ENCODE data around the gene TBC1D1.
"Not testable (repeated sequence)": the region's sequence is repeated elsewhere in the genome, so short reads cannot be mapped to it uniquely, and the experiment has no call there.

Gene TBC1D1

DNA sequence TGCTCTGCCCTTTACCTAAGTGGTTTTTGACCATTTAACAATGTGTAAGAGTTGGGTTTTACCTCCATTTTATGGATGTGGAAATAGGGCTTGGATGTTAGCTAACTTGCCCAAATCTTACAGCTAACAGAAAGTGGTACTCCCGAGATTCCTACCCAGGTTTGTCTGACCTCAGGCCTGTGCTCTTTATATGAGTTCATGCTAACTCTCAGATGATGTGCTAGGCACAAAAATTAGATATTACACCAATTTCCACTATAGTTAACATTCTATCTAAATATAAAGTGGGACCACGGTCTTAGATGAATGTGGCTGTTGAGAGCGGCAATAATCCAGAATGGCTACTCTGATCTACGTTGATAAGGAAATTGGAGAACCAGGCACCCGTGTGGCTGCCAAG, 69.2 kb downstream of the TBC1D1 start, which contains the start of gene PTTG2:
TSS of gene PTTG2 (plus strand) at position 301 of the 400 bp plus-strand sequence. CDS start at position 338, 37 bp downstream.
- DNase-seq (ENCODE audit: low read depth in 4 of 4, low spot score in 1 of 4): no peak

DNA sequence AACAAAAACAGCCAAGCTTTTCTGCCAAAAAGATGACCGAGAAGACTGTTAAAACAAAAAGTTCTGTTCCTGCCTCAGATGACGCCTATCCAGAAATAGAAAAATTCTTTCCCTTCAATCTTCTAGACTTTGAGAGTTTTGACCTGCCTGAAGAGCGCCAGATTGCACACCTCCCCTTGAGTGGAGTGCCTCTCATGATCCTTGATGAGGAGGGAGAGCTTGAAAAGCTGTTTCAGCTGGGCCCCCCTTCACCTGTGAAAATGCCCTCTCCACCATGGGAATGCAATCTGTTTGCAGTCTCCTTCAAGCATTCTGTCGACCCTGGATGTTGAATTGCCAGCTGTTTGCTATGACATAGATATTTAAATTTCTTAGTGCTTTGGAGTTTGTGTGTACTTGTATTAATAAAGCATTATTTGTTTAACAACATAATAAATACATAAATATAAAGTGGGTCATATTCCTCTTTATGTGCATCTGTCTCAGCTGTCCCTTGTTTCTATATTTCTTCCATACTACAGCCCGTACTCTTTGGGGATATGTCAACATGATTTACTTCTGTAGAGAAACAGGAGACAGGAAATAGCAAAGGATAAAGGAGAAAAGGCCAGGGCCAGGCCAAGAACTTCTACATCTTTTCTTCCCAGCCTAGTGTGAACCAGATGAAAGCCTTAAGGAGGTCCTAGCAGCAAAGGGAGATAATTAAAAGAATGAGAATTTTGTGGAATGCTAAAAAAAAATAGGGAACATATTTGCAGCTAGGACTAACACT, 70.0 kb downstream of the TBC1D1 start:
- DNase-seq (ENCODE audit: low read depth in 4 of 4, low spot score in 1 of 4): no peak

DNA sequence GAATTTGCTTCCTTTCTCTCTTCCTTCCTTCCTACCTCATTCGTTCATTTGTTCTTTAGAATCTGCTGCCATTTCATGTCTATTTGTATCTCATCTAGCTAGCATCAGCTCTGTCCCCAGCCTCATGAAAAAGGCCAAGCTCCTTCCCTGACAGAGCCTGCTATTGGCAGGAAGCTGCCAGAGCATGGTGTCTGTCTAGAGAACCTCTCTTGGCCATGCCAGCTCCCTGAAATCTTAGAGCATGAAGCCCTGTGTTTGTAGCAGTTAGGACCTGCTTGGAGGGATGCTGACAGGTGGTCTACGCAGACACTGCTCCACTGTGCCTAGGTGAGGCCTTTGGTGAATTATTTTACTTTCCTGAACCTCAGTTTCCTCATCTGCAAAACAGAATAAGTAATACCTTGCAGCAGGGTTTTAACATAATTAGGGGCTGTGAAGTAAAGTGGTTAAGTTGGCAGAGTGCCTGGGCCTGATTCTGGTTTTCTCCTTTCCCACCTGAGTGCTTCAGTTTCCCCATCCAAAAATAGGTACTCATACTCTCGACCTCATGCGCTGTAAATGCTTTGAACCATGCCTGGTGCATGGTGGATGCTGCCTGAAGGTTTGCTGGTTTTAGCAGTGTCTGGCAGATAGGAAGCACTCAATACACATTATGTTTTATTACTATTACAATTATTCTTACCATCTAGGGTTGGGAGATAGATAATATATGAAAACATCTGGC, 74.0 kb downstream of the TBC1D1 start:
- no peak for DNase-seq (ENCODE audit: low read depth in 4 of 4, low spot score in 1 of 4)

DNA sequence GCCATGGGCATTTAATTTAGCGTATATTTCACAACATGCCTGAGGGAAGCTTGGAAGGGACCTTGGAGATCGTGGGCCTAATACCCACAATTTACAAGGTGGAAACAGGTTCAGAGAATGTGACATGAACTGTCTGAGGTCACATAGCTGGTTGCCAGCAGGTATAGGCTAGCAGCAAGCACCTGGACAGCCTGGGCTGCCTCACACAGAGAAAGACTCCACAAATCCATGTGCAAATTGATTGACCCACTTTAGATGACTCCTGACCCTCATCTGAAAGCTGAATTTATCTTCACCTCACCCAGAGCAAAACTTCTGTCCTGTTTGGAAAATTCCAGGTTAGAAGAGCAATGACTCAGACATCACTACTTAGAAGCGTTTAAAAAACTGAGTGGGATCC, 75.2 kb downstream of the TBC1D1 start:
- DNase-seq (ENCODE audit: low read depth in 4 of 4, low spot score in 1 of 4): no peak

DNA sequence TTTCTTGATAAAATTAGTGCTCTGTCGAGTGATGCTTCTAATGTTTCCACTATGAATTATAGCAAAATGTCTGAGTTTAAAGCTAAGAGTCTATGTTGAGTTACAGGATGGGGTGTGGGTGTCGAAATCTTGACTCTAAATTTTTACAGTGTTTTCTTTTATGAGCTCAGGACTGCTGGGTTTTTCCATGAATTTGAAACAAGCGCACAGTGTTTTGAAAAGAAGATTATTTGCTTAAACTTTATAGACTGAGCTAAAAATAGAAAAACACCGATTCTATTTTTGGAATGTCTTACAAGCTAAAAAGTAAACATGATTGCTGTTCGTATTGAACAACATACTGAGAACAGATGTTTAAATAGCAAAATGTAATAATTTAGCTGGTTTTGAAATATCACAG, 76.9 kb downstream of the TBC1D1 start:
- DNase-seq (ENCODE audit: low read depth in 4 of 4, low spot score in 1 of 4): no peak

DNA sequence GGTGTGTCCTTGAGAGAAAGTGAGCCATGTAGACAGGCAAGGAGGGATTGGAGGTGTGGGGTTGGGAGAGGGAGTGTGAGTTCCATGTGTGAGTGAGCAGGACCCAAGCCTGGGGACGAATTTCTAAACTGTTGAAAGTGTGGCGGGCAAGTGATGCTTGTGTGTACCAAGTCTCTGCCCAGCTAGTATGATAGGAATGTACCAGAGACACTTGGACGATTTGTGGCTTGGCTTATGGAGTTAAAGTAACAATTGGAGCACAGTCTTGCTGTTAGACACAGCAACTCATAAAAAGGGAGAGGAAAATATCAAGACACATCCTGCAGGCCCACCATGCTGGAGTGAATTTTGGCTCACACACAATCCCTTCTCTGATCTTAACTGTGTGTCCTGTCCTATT, 77.9 kb downstream of the TBC1D1 start:
- no peak for DNase-seq (ENCODE audit: low read depth in 4 of 4, low spot score in 1 of 4)

DNA sequence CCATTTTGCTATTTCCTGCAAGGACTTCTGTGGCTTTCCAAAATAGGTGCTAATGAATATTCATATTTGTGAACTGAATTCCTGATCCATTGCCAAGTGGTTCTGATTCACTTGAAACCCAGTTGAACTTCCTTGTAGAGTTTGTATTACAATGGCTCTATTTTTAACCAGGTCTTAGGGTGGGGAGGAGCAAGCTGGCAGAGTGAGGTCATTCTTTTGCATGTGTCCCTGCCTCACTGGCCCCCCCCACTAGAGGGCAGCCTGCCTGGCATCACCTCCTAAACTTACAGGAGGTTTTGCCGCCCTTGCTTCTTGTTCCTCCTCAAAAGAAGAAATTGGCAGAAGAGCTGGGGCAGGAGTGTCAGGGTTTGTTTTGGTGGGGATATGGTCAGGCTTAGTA, 79.8 kb downstream of the TBC1D1 start:
- peak in 3 of 4 experiments; percentile 23 to 55 (median 40) for DNase-seq (ENCODE audit: low read depth in 4 of 4, low spot score in 1 of 4)

DNA sequence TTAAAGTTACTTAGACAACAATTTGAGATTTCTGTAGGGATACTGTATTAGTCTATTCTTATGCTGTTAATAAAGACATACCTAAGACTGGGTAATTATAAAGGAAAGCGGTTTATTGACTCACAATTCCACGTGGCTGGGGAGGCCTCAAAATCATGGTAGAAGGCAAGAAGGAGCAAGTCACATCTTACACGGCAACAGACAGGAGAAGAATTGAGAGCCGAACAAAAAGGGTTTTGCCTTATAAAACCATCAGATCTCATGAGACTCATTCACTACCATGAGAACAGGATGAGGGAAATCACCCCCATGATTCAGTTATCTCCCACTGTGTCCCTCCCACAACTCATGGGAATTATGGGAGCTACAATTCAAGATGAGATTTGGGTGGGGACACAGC, 80.3 kb downstream of the TBC1D1 start:
- no peak for DNase-seq (ENCODE audit: low read depth in 4 of 4, low spot score in 1 of 4)

DNA sequence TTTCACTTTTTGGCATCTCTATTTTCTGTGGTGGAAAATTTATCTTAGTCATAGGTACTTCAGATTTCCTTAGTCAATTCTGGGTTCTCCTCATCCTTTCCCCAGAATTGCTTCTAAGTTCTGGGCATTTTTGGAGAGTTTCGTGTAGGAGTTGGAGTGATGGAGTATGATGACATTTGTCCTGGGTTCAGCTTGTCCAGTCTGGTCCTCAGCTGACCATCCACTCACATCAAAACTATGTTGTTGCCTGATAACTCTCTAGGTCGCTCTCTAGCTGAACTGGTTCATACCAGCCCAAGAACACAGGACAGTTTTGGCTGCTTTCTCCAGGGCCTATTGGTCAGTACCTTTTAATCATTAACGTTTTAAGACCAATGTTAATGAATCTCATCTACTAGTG, 82.6 kb downstream of the TBC1D1 start:
- DNase-seq (ENCODE audit: low read depth in 4 of 4, low spot score in 1 of 4): no peak

DNA sequence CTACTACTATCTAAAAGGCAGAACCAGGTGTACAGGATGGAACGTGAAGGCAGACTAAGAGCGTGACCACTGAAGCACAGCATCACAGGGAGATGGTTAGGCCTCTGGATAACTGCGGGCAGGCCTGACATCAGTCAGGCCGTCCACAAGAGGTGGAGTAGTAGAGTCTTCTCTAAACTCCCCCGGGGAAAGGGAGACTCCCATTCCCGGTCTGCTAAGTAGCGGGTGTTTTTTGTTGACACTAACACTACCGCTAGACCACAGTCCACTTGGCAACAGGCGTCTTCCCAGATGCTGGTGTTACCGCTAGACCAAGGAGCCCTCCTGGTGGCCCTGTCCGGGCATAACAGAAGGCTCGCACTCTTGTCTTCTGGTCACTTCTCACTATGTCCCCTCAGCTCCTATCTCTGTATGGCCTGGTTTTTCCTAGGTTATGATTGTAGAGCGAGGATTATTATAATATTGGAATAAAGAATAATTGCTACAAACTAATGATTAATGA, 84.5 kb downstream of the TBC1D1 start:
- DNase-seq (ENCODE audit: low read depth in 4 of 4, low spot score in 1 of 4): not testable (repeated sequence)

DNA sequence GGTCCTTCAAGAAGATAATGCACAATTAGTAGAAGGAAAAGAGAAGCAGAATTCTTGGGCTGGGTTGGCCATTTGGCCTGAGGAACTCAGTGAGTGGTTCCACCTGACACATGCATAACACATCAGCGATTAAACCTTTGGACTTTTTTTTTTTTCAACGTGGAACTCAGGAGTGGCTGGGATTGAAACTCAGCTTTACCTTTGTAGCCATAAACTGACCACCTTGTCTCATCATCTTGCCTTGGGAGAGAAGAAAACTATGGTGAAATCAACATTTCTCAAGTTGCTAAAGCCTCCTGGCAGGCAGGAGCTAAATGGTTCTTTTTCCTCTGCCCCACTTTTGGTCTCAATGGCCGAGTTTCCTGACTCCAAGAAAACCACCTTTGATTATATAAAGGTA, 85.6 kb downstream of the TBC1D1 start:
- DNase-seq (ENCODE audit: low read depth in 4 of 4, low spot score in 1 of 4): no peak

DNA sequence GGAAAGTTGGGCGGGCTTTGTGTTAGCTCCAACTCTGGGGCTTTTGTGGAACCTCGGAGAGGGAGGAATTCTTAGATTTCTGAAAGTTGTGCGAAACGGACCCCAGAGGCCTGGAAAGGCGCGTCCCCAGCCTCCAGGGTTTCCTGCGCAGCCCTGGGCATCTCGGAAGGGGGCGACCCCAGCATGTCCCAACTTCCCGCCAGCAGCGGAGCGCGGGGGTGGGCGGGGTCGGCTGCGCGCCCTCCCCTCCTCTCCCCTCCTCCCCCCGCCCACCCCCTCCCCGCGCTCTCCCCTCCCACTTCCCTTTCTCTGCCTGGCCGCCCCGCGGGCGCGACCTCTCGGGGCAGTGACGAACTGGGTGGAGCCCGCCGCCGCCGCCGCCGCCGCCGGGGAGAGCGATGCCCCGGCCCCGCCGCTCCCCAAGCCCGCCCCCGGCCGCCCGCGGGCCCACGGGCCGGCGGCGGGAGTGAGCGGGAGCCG, 86.1 kb downstream of the TBC1D1 start:
- peak; percentile 35 to 66 (median 54) for DNase-seq (ENCODE audit: low read depth in 4 of 4, low spot score in 1 of 4)

DNA sequence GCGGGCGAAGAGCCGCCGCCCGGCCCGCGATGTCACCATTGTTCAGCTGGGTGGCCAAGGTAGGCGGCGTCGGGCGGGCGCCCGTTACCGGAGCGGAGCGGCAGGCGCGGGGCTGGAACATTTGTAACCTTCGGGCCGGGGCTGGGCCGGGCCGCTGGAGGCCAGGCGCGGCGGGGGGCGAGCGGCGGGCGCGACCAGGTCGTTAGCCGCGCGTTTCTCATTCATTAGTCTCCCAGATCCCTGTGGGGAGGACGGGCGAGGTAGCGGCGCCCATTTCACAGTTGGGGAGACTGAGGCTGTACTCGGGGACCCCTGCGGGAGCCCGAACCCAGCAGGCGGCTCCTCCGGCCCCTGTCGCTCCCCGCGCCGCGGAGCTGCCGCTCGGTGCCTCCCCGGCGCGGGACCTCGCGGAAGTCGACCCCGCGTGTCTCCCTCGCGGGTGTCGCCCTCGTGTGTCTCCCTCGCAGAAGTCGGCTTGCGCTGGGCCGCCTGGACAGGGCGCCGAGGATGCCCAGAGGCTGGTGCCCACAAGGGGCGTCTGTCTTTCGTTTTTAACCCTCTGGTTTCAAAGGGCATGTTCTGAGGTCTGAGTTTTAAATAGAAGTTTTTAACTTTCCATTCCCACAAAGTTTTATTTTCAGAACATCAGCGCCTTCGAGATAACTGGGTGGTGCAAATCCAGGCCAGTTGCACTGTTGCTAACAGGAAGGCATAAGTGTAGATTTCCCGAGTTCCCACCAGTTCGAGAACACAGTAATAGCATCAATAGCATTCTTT, 86.8 kb downstream of the TBC1D1 start:
- peak; percentile 24 to 54 (median 42) for DNase-seq (ENCODE audit: low read depth in 4 of 4, low spot score in 1 of 4)

DNA sequence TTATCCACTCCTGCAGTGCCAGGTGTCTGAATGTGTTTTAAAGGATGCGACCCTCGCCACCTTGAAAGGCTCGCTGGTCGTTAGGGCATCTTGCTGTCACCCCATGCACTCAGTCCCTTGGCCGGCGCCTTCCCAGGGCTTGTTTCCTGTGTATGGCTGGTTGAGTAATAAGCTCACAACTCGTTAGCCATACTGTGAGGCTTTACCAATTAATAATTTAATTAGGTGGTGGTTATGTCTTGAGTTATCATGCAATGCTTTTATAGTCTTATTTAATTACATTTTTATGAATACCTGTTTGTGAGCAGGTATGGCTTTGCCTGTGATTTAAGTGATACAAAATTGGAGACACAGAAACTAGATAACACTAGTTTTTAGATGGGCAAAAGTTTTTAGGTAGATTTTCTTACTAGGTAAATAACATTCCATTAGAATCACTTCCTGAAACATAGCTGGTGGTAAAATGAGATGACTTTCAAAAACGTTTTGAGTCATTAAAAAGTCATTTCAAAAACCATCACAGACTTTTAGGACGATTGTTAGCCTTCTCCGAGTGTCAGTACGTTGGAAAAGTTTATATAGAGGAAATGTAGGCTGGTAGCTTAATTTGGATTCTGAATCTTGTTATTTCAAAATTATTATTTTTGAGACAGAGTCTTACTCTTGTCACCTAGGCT, 87.5 kb downstream of the TBC1D1 start:
- peak in 1 of 4 experiments; percentile 30 for DNase-seq (ENCODE audit: low read depth in 4 of 4, low spot score in 1 of 4)

DNA sequence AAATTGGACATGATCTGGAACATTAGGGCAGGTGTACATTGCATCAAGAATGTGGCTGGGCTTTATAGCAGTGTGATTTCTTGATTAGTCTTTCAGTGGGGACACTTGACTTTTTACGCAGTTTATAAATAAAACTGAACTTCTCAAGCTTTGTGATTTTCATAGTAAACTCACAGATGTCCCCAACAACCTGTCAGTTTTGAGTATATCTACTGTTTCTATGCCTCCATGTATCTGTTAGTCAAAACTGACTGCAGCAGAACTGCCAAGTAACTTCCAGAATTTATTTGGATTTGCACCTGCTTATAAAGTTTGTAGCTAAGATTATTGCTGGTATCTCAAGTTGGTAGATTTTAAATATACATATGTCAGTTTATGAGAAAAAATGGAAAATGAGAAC, 89.4 kb downstream of the TBC1D1 start:
- no peak for DNase-seq (ENCODE audit: low read depth in 4 of 4, low spot score in 1 of 4)

DNA sequence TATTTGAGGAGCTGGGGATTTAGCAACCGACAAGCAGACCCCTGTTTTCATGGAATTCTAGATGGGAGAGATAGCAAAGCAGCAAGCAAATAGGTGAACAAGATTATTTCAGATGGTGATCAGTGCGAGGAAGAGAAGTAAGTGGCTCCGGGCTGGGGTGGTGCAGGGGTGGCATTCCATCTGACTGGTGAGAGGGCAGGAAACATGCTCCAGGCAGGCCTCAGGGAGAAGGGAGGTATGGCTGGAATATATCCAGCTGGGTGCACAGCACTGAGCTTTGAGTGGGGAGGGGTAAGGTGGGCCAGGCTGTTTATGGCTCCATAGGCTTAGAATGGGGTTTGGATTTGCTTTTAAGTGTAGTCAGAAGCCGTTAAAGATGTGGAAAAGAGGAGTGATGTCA, 90.5 kb downstream of the TBC1D1 start:
- no peak for DNase-seq (ENCODE audit: low read depth in 4 of 4, low spot score in 1 of 4)

DNA sequence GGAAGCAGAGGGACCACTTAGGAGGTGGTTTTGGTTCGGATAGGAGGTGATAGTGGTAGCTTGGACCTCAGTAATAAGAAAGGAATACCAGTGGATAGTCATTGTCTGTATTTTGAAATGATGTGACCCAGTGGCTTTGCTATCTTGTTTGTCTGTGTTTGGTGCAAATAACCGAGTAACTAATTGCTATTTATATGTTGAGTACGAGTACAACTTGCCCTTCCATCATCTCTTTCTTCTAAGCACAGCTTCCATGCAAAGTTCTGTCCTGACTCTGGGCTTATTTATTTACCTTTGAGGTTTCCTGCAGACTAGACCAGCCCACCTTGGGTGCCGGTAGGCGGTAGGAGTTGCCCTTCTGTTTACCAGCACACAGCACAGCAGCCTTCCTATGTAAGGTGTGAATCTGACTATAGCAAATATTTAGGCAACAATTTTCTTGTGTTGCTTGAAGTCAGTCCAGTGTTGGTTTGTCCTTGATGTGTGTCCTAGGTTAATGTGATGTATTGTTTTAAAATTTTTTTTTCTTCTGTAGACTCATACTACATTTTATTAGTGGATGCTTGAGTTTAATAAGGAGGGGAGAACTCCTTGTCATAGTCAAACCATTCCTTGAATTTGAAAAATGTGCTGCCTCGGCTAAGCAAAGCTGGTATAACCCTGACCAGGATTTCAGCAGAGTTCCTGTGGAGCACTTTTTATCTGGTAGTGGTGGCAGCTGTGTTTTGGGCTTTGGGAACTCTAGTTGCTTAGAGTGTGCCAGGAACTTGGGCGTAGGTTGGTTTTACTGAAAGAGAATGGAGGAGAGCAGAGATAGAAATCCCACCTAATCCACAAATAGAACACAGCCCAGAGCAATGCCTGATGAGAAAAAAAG, 91.2 kb downstream of the TBC1D1 start:
- DNase-seq (ENCODE audit: low read depth in 4 of 4, low spot score in 1 of 4): no peak

DNA sequence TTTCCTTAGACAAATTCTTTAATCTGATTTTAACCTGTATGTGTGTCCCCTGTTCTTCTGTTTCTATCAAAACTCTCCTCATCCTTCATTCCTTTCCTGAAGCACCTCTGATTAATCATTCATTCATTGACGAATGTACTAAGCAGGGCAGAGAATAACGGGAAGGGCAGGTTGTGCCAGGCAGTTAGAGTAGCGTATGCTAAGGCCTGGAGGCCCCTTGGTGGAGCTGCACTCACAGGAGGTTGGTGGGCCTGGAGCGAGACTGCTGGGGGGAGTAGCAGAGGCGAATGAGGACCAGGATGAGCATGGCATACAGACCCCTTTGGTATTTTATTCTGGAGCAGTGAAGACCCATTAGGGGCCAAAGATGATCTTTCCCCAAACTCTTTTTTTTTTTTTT, 91.9 kb downstream of the TBC1D1 start:
- DNase-seq (ENCODE audit: low read depth in 4 of 4, low spot score in 1 of 4): no peak

DNA sequence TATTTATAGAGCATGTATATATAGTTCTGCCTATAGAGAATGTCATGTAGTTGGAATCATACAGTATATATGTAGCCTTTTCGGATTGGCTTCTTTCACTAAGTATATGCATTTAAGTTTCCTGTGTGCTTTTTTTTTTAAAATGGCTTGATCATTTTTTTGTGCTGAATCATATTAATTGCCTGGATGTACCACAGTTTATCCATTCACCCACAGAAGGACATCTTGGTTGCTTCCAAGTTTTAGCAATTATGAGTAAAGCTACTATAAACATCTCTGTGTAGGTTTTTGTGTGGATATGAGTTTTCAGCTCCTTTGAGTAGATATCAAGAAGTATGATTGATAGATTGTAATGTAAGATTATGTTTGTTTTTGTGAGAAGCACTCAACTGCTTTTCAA, 93.1 kb downstream of the TBC1D1 start:
- no peak for DNase-seq (ENCODE audit: low read depth in 4 of 4, low spot score in 1 of 4)

DNA sequence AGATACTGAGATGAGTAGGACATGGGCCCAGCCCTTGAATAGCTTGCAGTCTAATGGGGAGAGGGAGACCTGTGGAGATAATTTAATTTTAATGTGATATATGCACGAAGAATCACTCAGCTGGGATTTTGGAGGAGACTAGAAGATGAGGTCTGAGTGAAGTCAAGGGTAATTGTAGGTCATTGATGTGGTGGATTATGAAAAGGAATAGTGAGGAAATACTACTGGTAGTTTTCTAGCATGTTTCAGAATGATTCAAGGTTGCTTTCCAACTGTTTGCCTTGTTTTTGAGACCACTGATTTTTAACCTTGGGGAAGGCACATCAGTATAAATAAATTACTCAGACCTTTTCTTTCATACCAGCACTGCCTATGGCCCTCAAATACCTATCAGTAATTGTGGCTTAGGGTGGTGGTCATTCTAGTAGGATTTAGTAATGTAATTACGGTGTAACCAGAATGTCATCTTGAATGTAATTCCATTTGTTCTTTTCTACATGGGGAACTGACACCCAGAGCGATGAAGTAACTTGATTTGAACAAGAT, 94.9 kb downstream of the TBC1D1 start:
- no peak for DNase-seq (ENCODE audit: low read depth in 4 of 4, low spot score in 1 of 4)
